Lower leg skin (tissue), 4 donors: Measurements from ENCODE around the gene MAN1C1. TPM values are rescaled to one million over a fixed set of nuclear protein-coding genes. Genes with fewer than 3 reads are reported as not detected.
"Not testable (repeated sequence)": the region's sequence is repeated elsewhere in the genome, so short reads cannot be mapped to it uniquely, and the experiment has no call there.

Source experiments
- DNase-seq, 2 donors: peaks; one replicate each; pipeline ENCODE4 v3.0.0-alpha.2; 2019; ENCODE audit warnings: low spot score in 2 of 2
- H3K4me3 ChIP-seq: fragments of 200-600 bp; sonication (generic); 2 replicates; pipeline ENCODE4 v1.5.1; 2017; ENCODE audit warnings: mild to moderate bottlenecking, low read depth; ENCODE audit not compliant: poor library complexity, severe bottlenecking
- CTCF ChIP-seq, 3 donors: fragments of 450-650 bp; IDR thresholded peaks; one replicate each; pipeline ENCODE4 v1.5.1; 2016; ENCODE audit warnings: antibody characterized with exemption in 3 of 3, mild to moderate bottlenecking in 3 of 3, moderate library complexity in 2 of 3
- POLR2A ChIP-seq, 2 donors: fragments of 450-650 bp; IDR thresholded peaks; one replicate each; pipeline ENCODE4 v1.6.1; 2016 to 2017; ENCODE audit warnings: antibody characterized with exemption in 2 of 2, mild to moderate bottlenecking in 1 of 2, moderate library complexity in 1 of 2
- WGBS, 2 donors: methylation state at CpG; one replicate each; pipeline ENCODE4 v1.1.5; 2018; 5-methylcytosine and 5-hydroxymethylcytosine counted together
- intact Hi-C: fragments of 100-400 bp; cut with DNase I; formaldehyde crosslinking; loops from one replicate; pipeline ENCODE4 v1.15.0; 2023; ENCODE audit warnings: low total_unique reads
- total RNA-seq, 4 donors: library from RNA; depleted of rRNA; stranded (reverse); fragments of >200 nt; gene quantifications; one replicate each; pipeline ENCODE4 v1.1.0, GENCODE V29; 2016

Gene MAN1C1
- total RNA-seq, 4 donors from 2014 or later: 5.9 to 7.3 (median 6.6) TPM

GRCh38 chr1:25581764-25582163, 34.8 kb upstream of the MAN1C1 start:
- intact Hi-C loops: no loop called here
- H3K4me3 ChIP-seq: no peak overlapping the region
- DNase-seq: no peak
- WGBS, 2 donors: 59 to 80% methylated on average over 5 of the region's 5 CpGs
- TF ChIP-seq CTCF (IDR thresholded peaks at IDR 0.05) (no peak), POLR2A (IDR thresholded peaks at IDR 0.05) (no peak)

- TF ChIP-seq CTCF (IDR thresholded peaks at IDR 0.05): no peak
- no peak for TF ChIP-seq POLR2A (IDR thresholded peaks at IDR 0.05)
- intact Hi-C loops: no loop called here
- H3K4me3 ChIP-seq: no peak overlapping the region
- 88 to 90% methylated on average over 14 of the region's 14 CpGs for WGBS, 2 donors
- no peak for DNase-seq
Measured at GRCh38 chr1:25583519-25584370, 32.8 kb upstream of the MAN1C1 start.

GRCh38 chr1:25586181-25586588, 30.4 kb upstream of the MAN1C1 start:
- WGBS, 2 donors: 84 to 92% methylated on average over 16 of the region's 16 CpGs
- no peak for TF ChIP-seq POLR2A (IDR thresholded peaks at IDR 0.05)
- no peak for TF ChIP-seq CTCF (IDR thresholded peaks at IDR 0.05)
- intact Hi-C loops: no loop called here
- no peak overlapping the region for H3K4me3 ChIP-seq
- no peak for DNase-seq

DNA sequence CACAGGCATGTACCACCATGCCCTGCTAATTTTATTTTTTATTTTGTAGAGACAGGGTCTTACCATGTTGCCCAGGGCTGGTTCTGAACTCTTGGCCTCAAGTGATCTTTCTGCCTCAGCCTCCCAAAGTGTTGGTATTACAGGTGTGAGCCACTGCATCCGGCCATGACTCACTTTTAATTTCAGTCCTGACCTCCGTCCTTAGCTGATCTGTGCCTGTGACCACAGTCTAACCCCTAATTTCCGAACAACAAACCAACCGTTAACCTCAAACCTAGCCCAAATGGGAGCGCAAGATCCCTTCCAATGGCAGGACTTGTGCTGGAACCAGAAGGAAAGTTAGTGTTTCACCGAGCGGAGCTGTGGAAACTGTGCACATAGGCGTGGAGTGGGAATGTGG, 29.3 kb upstream of the MAN1C1 start:
- TF ChIP-seq CTCF (IDR thresholded peaks at IDR 0.05) (no peak), POLR2A (IDR thresholded peaks at IDR 0.05) (no peak)
- intact Hi-C loops: no loop called here
- 85 to 94% methylated on average over 8 of the region's 8 CpGs for WGBS, 2 donors
- DNase-seq: no peak
- no peak overlapping the region for H3K4me3 ChIP-seq

GRCh38 chr1:25588224-25588623, 28.4 kb upstream of the MAN1C1 start:
- WGBS, 2 donors: 72 to 83% methylated on average over 5 to 7 of the region's 7 CpGs
- DNase-seq, intact Hi-C loops, H3K4me3 ChIP-seq: not testable (repeated sequence)

GRCh38 chr1:25588786-25589185, 27.8 kb upstream of the MAN1C1 start:
- H3K4me3 ChIP-seq, DNase-seq, intact Hi-C loops: not testable (repeated sequence)
- 95 to 97% methylated on average over 13 of the region's 13 CpGs for WGBS, 2 donors
